ENCODE results near the gene MYO5A.

- TF ChIP-seq BCL3 (IDR thresholded peaks at IDR 0.05): no peak
- no peak for TF ChIP-seq POLR2A (IDR thresholded peaks at IDR 0.05; ENCODE audit: low read length)
- no peak for TF ChIP-seq CEBPB (IDR thresholded peaks at IDR 0.05)
- no peak for TF ChIP-seq EP300 (IDR thresholded peaks at IDR 0.05)
- no peak for TF ChIP-seq CTCF (IDR thresholded peaks at IDR 0.05)
- TF ChIP-seq NR3C1 (IDR thresholded peaks at IDR 0.05): no peak
- TF ChIP-seq MAX (IDR thresholded peaks at IDR 0.05): no peak
- no peak for TF ChIP-seq ZFP36 (IDR thresholded peaks at IDR 0.05; ENCODE audit: borderline replicate concordance, partially characterized antibody)
- TF ChIP-seq RCOR1 (IDR thresholded peaks at IDR 0.05; ENCODE audit: low read depth, low read length): no peak
- TF ChIP-seq SREBF2 (IDR thresholded peaks at IDR 0.05): no peak
- no peak for TF ChIP-seq KDM1A (IDR thresholded peaks at IDR 0.05; ENCODE audit: low read depth)
Measured at GRCh38 chr15:52529940-52530339, 1.3 kb upstream of the MYO5A start.
